Endothelial cell of umbilical vein (primary cell): ENCODE data around the gene CD164L2. TPM values are rescaled to one million over a fixed set of nuclear protein-coding genes. Genes with fewer than 3 reads are reported as not detected.
A peak's percentile ranks its signal among the peaks of the same experiment; 100 is the strongest.

Experiments
- BruUV-seq: library from RNA; stranded (reverse); fragments of 400-500 nt; replicated peaks from 2 replicates; lab custom pipeline; 2021; lab: Mats Ljungman, UMichigan
- CTCF ChIA-PET: fragments of 300-600, 350-600 bp; sonication (Branson Sonifier 250); formaldehyde crosslinking; loops from one replicate; lab custom pipeline; 2021; ENCODE audit warnings: antibody characterized with exemption, inconsistent platforms; lab: Charles Lee
- POLR2A ChIA-PET: fragments of 300-600, 350-600 bp; sonication (Branson Sonifier 250); formaldehyde crosslinking; loops from one replicate; lab custom pipeline; 2021; ENCODE audit warnings: antibody characterized with exemption, inconsistent platforms; lab: Charles Lee
- DNase-seq: peaks from one replicate; pipeline ENCODE4 v3.0.0-alpha.2; 2011; ENCODE audit warnings: low read depth, low spot score
- FAIRE-seq: peaks from 2 replicates; lab custom pipeline; 2011; peaks lifted over from hg19 to GRCh38; lab: Jason Lieb, UNC
- H2AFZ ChIP-seq: 2 replicates; pipeline ENCODE4 v1.6.0; 2012; ENCODE audit warnings: low read depth, low read length, control low read depth, inconsistent platforms
- H3K27ac ChIP-seq: 2 replicates; pipeline ENCODE4 v1.5.1; 2011; ENCODE audit warnings: low read depth, mild to moderate bottlenecking, control low read depth, low read length, moderate library complexity; ENCODE audit not compliant: insufficient read depth
- H3K27me3 ChIP-seq, 2 experiments: 2 replicates each; pipeline versions ENCODE4 v1.6.0 to v1.6.1; 2011; ENCODE audit warnings: low read length in 2 of 2, mixed read lengths in 1 of 2; ENCODE audit not compliant: control insufficient read depth in 2 of 2, insufficient read depth in 2 of 2
- H3K36me3 ChIP-seq, 2 experiments: 2 replicates in 1 of 2; 3 replicates in 1 of 2; pipeline ENCODE4 v1.5.1; 2011; ENCODE audit warnings: low read length in 2 of 2, mild to moderate bottlenecking in 1 of 2, moderate library complexity in 1 of 2; ENCODE audit not compliant: control insufficient read depth in 2 of 2, insufficient read depth in 2 of 2; ENCODE audit errors: extremely low read depth in 1 of 2
- H3K4me1 ChIP-seq: 3 replicates; pipeline ENCODE4 v1.5.1; 2011; ENCODE audit warnings: mild to moderate bottlenecking, low read length; ENCODE audit not compliant: control insufficient read depth, insufficient read depth; ENCODE audit errors: extremely low read depth
- H3K4me2 ChIP-seq: 2 replicates; pipeline ENCODE4 v1.6.1; 2011; ENCODE audit warnings: low read length, control low read depth, mixed read lengths; ENCODE audit not compliant: insufficient read depth
- H3K4me3 ChIP-seq, 3 experiments: fragments of 200-600 bp in 1 of 3; sonication (generic), shearing (Covaris generic) in 1 of 3; replicated peaks in 1 of 3; 2 replicates each; pipeline ENCODE4 v1.5.1; 2011 to 2016; ENCODE audit warnings: control low read depth in 3 of 3, low read length in 3 of 3, mild to moderate bottlenecking in 2 of 3, inconsistent platforms in 1 of 3, low read depth in 1 of 3, moderate library complexity in 1 of 3; ENCODE audit not compliant: insufficient read depth in 1 of 3
- H3K79me2 ChIP-seq: 2 replicates; pipeline ENCODE4 v1.6.0; 2012; ENCODE audit warnings: low read length, inconsistent platforms; ENCODE audit not compliant: control insufficient read depth, insufficient read depth
- H3K9ac ChIP-seq: replicated peaks from 2 replicates; pipeline ENCODE3; 2011; ENCODE audit warnings: low read length, control low read depth; ENCODE audit not compliant: insufficient read depth; ENCODE audit errors: extremely low read depth
- H3K9me1 ChIP-seq: replicated peaks from 3 replicates; pipeline ENCODE4 v1.6.0; 2011; ENCODE audit warnings: mild to moderate bottlenecking, low read length; ENCODE audit not compliant: control insufficient read depth, insufficient read depth; ENCODE audit errors: extremely low read depth
- H3K9me3 ChIP-seq: replicated peaks from 2 replicates; pipeline ENCODE4 v1.5.1; 2012; ENCODE audit warnings: low read length, inconsistent platforms; ENCODE audit not compliant: control insufficient read depth, insufficient read depth
- H4K20me1 ChIP-seq: replicated peaks from 2 replicates; pipeline ENCODE3; 2011; ENCODE audit warnings: mild to moderate bottlenecking, low read length; ENCODE audit not compliant: control insufficient read depth, insufficient read depth; ENCODE audit errors: extremely low read depth
- FOS ChIP-seq: IDR thresholded peaks from 2 replicates; pipeline ENCODE4 v1.6.1; 2011; ENCODE audit warnings: mild to moderate bottlenecking, low read length, moderate library complexity, borderline replicate concordance; ENCODE audit not compliant: insufficient read depth
- GATA2 ChIP-seq: IDR thresholded peaks from 2 replicates; pipeline ENCODE4 v1.7.0; 2011; ENCODE audit warnings: low read depth, mild to moderate bottlenecking, moderate library complexity, mixed read lengths, low read length; ENCODE audit not compliant: insufficient read length, insufficient read depth
- JUN ChIP-seq: IDR thresholded peaks from 2 replicates; pipeline ENCODE4 v1.6.1; 2011; ENCODE audit warnings: borderline replicate concordance, low read depth; ENCODE audit not compliant: insufficient read length, insufficient read depth
- POLR2A ChIP-seq: IDR thresholded peaks from 2 replicates; pipeline ENCODE4 v1.6.1; 2012; ENCODE audit warnings: low read depth, mild to moderate bottlenecking, control low read depth, low read length
- POLR2AphosphoS5 ChIP-seq: IDR thresholded peaks from 2 replicates; pipeline ENCODE4 v1.6.1; 2012; ENCODE audit warnings: low read depth, mild to moderate bottlenecking, control low read depth, low read length, moderate library complexity; ENCODE audit not compliant: insufficient read depth
- dilution Hi-C: fragments of 300-500 bp; cut with MboI; formaldehyde crosslinking; loops from one replicate; pipeline ENCODE4 v1.15.0; 2019; ENCODE audit warnings: low sequenced_read_pairs; ENCODE audit not compliant: extremely low pct_ligation_motif_present
- intact Hi-C: fragments of 100-400 bp; cut with micrococcal nuclease; formaldehyde crosslinking; loops from one replicate; pipeline ENCODE4 v1.10.0; 2022
- polyA plus RNA-seq, 4 experiments: library from polyadenylated mRNA; depleted of rRNA in 3 of 4; stranded (reverse) in 3 of 4; unstranded in 1 of 4; fragments of >200 nt; gene quantifications; 2 replicates each; pipeline versions ENCODE4 v1.2.1 to v1.2.3, GENCODE V29; 2011 to 2012; ENCODE audit warnings: missing spikeins in 1 of 4
- total RNA-seq: library from RNA; stranded (reverse); gene quantifications from 2 replicates; pipeline ENCODE4 v1.2.3, GENCODE V29; 2021
- TF ChIP-seq, protein P1 (sequence below), 2 donors: IDR thresholded peaks; 1 replicate in 1 of 2; 2 replicates in 1 of 2; pipeline ENCODE4 v1.5.1; 2011; ENCODE audit warnings: low read length in 2 of 2, mild to moderate bottlenecking in 2 of 2, moderate library complexity in 2 of 2, control low read depth in 1 of 2, inconsistent platforms in 1 of 2, low read depth in 1 of 2; ENCODE audit not compliant: insufficient read depth in 1 of 2; ENCODE audit errors: extremely low read depth in 1 of 2

Gene CD164L2
- total and polyA plus RNA-seq, 2 donors (not counting 3 experiments of a cell fraction or from before 2014, with no cell fraction given), result not detected

DNA sequence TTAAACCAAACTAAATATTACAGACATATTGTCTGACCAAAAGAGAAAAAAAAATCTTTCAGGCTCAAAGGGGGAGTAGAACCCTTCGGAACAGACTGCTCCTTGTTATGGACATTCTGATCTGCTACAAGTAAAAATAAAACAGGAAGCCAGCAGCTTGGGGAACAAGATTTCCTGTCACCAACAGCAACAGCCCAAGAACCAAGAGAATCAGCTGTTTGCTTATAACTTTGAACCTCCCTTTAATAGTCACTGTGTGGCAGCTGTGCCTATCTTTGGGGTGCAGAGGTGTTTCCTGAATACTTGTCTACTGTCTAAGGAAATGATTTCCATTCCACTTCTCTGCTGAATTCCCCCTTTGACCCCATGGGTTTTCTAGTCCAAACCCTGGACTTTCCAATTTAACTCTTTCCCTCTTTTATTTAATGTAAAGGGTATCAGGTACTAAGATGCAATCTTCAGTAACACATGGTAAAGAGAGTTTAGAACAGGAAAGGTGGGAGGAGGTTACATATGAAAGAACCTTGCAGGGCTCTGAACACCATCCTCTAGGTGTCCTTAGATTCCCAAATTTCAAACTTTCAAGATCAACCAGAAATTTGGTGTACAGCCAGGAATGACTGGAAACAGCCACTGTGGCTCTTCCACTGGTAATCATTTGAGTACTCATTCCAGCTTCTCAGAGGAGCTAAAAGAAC is 47.9 kb upstream of the CD164L2 start:
- H3K9ac ChIP-seq, result peak overlapping the region; percentile 53
- H3K9me1 ChIP-seq, result no peaks in the 10 kb centered on the region
- peak overlapping the region; percentile 91 for H3K4me2 ChIP-seq
- peak; percentile 77 for DNase-seq
- peaks cover 55% of the 10 kb centered on the region for H3K4me1 ChIP-seq
- no peaks in the 10 kb centered on the region for H3K9me3 ChIP-seq
- TF ChIP-seq JUN (no peak), GATA2 (no peak), POLR2A (no peak), POLR2AphosphoS5 (peak; percentile 64), FOS (no peak)
- TF ChIP-seq, protein P1, sequence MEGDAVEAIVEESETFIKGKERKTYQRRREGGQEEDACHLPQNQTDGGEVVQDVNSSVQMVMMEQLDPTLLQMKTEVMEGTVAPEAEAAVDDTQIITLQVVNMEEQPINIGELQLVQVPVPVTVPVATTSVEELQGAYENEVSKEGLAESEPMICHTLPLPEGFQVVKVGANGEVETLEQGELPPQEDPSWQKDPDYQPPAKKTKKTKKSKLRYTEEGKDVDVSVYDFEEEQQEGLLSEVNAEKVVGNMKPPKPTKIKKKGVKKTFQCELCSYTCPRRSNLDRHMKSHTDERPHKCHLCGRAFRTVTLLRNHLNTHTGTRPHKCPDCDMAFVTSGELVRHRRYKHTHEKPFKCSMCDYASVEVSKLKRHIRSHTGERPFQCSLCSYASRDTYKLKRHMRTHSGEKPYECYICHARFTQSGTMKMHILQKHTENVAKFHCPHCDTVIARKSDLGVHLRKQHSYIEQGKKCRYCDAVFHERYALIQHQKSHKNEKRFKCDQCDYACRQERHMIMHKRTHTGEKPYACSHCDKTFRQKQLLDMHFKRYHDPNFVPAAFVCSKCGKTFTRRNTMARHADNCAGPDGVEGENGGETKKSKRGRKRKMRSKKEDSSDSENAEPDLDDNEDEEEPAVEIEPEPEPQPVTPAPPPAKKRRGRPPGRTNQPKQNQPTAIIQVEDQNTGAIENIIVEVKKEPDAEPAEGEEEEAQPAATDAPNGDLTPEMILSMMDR (IDR thresholded peaks at IDR 0.05; ENCODE audit: extremely low read depth in 1 of 2, insufficient read depth in 1 of 2, low read depth in 1 of 2, low read length in 2 of 2), result no peak
- H4K20me1 ChIP-seq, result no peaks in the 10 kb centered on the region
- H3K4me3 ChIP-seq, result no peak overlapping the region
- FAIRE-seq, result peak; percentile 83
- intact Hi-C loops, result loop anchor here (1.0 kb wide), 1 partner anchor 59 kb away; the partner anchor contains the start of gene WASF2
- peaks cover 6% of the 10 kb centered on the region in 2 experiments for H3K36me3 ChIP-seq
- POLR2A ChIA-PET, result no interaction called here
- dilution Hi-C loops, result no loop called here
- H3K27me3 ChIP-seq, result no peaks in the 10 kb centered on the region
- no peak overlapping the region for H2AFZ ChIP-seq
- peaks cover 53% of the 10 kb centered on the region for H3K79me2 ChIP-seq
- CTCF ChIA-PET, result interaction anchor here (0.7 to 4.9 kb wide), 9 partner anchors 9 to 126 kb away, joined by 3 to 70 read pairs (median 5); partner anchors contain the start of gene WASF2
- peak overlapping the region; percentile 92 for H3K27ac ChIP-seq
- BruUV-seq, result no TSS peak
